DOHH2 (cell line): ENCODE results near the gene JAK3.

ENCODE experiments used
- H3F3A ChIP-seq: fragments of 200-600 bp; sonication (generic), shearing (Covaris generic); 2 replicates; pipeline ENCODE4 v1.6.0; 2016; ENCODE audit warnings: antibody characterized with exemption, mild to moderate bottlenecking; ENCODE audit not compliant: control insufficient read depth, insufficient read depth
- H3K27ac ChIP-seq: fragments of 200-600 bp; sonication (generic); 2 replicates; pipeline ENCODE4 v1.5.1; 2014; ENCODE audit warnings: low read depth, mild to moderate bottlenecking, low read length, moderate library complexity
- H3K27me3 ChIP-seq: fragments of 200-600 bp; sonication (generic); 2 replicates; pipeline ENCODE4 v1.6.1; 2014; ENCODE audit warnings: mild to moderate bottlenecking, low read length, mixed read lengths; ENCODE audit not compliant: control insufficient read depth
- H3K36me3 ChIP-seq: fragments of 200-600 bp; sonication (generic); 2 replicates; pipeline ENCODE4 v1.6.1; 2014; ENCODE audit warnings: mild to moderate bottlenecking, low read length, moderate library complexity, mixed read lengths; ENCODE audit not compliant: control insufficient read depth
- H3K4me1 ChIP-seq: fragments of 200-600 bp; sonication (generic); 2 replicates; pipeline ENCODE4 v1.6.1; 2014; ENCODE audit warnings: mild to moderate bottlenecking, low read length, mixed read lengths; ENCODE audit not compliant: control insufficient read depth
- H3K4me2 ChIP-seq: fragments of 200-600 bp; sonication (generic); 2 replicates; pipeline ENCODE4 v1.6.0; 2014; ENCODE audit warnings: mild to moderate bottlenecking, low read length, moderate library complexity
- H3K4me3 ChIP-seq: fragments of 200-600 bp; sonication (generic); 2 replicates; pipeline ENCODE4 v1.5.1; 2014; ENCODE audit warnings: mild to moderate bottlenecking, low read length, mixed read lengths
- H3K79me2 ChIP-seq: fragments of 200-600 bp; sonication (generic); 2 replicates; pipeline ENCODE4 v1.6.1; 2014; ENCODE audit warnings: mild to moderate bottlenecking, low read length, mixed read lengths; ENCODE audit not compliant: control insufficient read depth
- H3K9me2 ChIP-seq: fragments of 200-600 bp; sonication (generic); replicated peaks from 2 replicates; pipeline ENCODE4 v1.6.1; 2014; ENCODE audit warnings: mild to moderate bottlenecking, low read length, mixed read lengths; ENCODE audit not compliant: control insufficient read depth
- H3K9me3 ChIP-seq: fragments of 200-600 bp; sonication (generic); 2 replicates; pipeline ENCODE4 v1.6.1; 2014; ENCODE audit warnings: antibody characterized with exemption, low read length, mixed read lengths; ENCODE audit not compliant: control insufficient read depth, insufficient read depth
- H4K20me1 ChIP-seq: fragments of 200-600 bp; sonication (generic); 2 replicates; pipeline ENCODE4 v1.6.0; 2014; ENCODE audit warnings: low read depth, mild to moderate bottlenecking, antibody characterized with exemption, low read length, moderate library complexity; ENCODE audit not compliant: control insufficient read depth, insufficient read depth
- EZH2phosphoT487 ChIP-seq: fragments of 200-600 bp; sonication (generic); IDR thresholded peaks from 2 replicates; pipeline ENCODE4 v1.6.1; 2017; ENCODE audit warnings: borderline replicate concordance, mild to moderate bottlenecking, antibody characterized with exemption, low read length, moderate library complexity, mixed read lengths
- TF ChIP-seq, protein P1 (sequence below): fragments of 200-600 bp; sonication (generic); IDR thresholded peaks from one replicate; pipeline ENCODE4 v1.5.1; 2014; ENCODE audit warnings: antibody characterized with exemption, mild to moderate bottlenecking, low read depth, low read length; ENCODE audit not compliant: poor library complexity, severe bottlenecking

Gene JAK3

DNA sequence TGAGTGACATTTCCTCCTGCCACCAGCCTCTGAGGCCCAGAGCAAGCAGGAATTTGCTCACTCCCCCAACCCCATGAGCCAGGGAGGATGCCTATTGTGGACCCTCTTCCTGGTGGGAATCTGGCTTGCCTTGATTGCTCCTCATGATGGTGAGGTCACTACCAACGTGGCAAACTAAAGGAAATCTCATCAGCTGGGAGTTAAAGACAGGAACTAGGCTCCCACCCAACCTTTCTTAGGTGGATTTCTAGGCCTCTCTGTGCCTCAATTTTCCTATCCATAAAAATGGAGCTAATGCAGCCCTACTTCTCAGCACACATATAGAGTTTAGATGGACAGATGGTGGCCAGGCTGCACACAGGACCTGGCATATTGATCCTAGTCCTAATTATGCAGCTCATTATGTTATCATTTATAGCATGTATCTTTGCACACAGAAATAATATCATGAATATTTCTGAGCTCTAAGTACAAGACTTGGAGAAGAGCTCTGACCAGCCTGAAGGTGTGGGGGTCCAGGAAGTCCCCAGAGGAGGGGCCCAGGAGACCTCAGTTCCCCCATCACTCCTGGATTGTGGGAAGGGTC, 50.9 kb downstream of the JAK3 start:
- Histone ChIP-seq H3K27me3 (peaks cover 22% of the 10 kb centered on the region), H3K36me3 (no peaks in the 10 kb centered on the region), H3K9me2 (no peaks in the 10 kb centered on the region), H3K9me3 (no peaks in the 10 kb centered on the region), H3K27ac (no peak overlapping the region), H3K4me1 (no peaks in the 10 kb centered on the region), H4K20me1 (no peaks in the 10 kb centered on the region), H3K4me3 (no peak overlapping the region), H3F3A (no peaks in the 10 kb centered on the region), H3K79me2 (no peaks in the 10 kb centered on the region), H3K4me2 (no peak overlapping the region)
- TF ChIP-seq, protein P1, sequence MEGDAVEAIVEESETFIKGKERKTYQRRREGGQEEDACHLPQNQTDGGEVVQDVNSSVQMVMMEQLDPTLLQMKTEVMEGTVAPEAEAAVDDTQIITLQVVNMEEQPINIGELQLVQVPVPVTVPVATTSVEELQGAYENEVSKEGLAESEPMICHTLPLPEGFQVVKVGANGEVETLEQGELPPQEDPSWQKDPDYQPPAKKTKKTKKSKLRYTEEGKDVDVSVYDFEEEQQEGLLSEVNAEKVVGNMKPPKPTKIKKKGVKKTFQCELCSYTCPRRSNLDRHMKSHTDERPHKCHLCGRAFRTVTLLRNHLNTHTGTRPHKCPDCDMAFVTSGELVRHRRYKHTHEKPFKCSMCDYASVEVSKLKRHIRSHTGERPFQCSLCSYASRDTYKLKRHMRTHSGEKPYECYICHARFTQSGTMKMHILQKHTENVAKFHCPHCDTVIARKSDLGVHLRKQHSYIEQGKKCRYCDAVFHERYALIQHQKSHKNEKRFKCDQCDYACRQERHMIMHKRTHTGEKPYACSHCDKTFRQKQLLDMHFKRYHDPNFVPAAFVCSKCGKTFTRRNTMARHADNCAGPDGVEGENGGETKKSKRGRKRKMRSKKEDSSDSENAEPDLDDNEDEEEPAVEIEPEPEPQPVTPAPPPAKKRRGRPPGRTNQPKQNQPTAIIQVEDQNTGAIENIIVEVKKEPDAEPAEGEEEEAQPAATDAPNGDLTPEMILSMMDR, result no peak
- TF ChIP-seq EZH2phosphoT487, result no peak

DNA sequence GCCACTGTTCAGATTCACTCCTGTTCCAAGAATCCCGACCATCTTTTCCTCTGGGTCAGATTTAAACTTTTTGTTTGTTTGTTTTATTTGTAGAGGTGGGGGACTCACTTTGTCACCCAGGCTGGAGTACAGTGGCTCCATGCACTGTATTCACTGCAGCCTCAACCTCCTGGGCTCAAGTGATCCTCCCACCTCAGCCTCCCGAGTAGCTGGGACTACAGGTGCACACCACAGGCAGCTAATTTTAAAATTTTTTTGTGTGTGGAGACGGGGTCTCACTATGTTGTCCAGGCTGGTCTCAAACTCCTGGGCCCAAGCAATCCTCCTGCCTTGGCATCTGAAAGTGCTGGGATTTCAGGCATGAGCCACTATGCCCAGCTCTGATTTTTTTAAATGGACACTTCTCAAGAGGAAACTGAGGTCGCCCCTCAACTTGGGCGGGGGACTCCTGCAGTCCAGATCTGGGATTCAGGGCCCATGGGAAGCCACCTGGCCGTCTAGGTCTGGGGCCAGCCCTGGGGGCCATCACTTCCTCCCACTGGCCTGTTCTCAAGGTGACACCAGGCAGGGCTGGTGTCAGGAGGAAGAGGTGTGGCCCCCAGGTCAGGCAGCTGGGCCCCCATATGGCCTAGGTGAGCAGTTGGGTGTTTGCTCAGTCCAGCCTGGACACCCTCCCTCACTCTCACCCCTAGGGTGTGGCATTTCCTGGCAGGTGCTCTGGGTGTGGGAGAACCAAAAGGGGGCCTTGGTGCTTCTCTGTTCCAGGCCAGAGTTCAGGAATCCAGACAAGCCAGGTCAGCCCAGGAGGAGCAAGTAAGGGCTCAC, 51.6 kb downstream of the JAK3 start:
- Histone ChIP-seq H3K4me2 (no peak overlapping the region), H4K20me1 (no peaks in the 10 kb centered on the region), H3K4me1 (no peaks in the 10 kb centered on the region), H3F3A (no peaks in the 10 kb centered on the region), H3K9me3 (no peaks in the 10 kb centered on the region), H3K27me3 (peaks cover 22% of the 10 kb centered on the region), H3K4me3 (no peak overlapping the region), H3K79me2 (no peaks in the 10 kb centered on the region), H3K27ac (no peak overlapping the region), H3K36me3 (no peaks in the 10 kb centered on the region), H3K9me2 (no peaks in the 10 kb centered on the region)
- no peak for TF ChIP-seq EZH2phosphoT487
- TF ChIP-seq, protein P1, result no peak

DNA sequence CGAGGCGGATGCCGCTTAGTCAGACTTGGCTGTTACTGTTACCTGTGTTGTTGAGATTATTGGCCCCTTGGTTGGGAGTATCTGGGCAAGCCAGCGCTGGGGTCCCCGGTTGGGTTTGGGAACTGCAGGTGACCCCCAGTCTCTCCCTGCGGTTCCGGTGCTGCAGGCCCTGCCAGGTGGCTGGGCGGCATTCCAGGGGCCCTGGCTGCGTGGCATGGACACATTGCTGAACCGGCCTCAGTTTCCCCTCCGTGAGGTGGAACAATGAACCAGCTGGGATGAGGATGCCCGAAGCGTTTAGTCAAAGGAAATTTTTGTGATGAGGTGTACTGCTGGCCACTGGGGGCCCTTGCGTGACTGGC, 52.3 kb downstream of the JAK3 start:
- H3K27me3 ChIP-seq, result peaks cover 22% of the 10 kb centered on the region
- no peak overlapping the region for H3K4me2 ChIP-seq
- H3K27ac ChIP-seq, result no peak overlapping the region
- no peaks in the 10 kb centered on the region for H3K36me3 ChIP-seq
- no peak overlapping the region for H3K4me3 ChIP-seq
- TF ChIP-seq, protein P1, result no peak
- no peak for TF ChIP-seq EZH2phosphoT487
- no peaks in the 10 kb centered on the region for H3K4me1 ChIP-seq
- no peaks in the 10 kb centered on the region for H3K79me2 ChIP-seq
- H3K9me3 ChIP-seq, result no peaks in the 10 kb centered on the region
- no peaks in the 10 kb centered on the region for H3K9me2 ChIP-seq
- H3F3A ChIP-seq, result no peaks in the 10 kb centered on the region
- no peaks in the 10 kb centered on the region for H4K20me1 ChIP-seq
